DOHH2 (cell line): ENCODE measurements around the gene EGLN1.

ENCODE experiments used
- CTCF ChIP-seq: fragments of 200-600 bp; sonication (generic); IDR thresholded peaks from one replicate; pipeline ENCODE4 v1.5.1; 2014; ENCODE audit warnings: antibody characterized with exemption, mild to moderate bottlenecking, low read depth, low read length; ENCODE audit not compliant: poor library complexity, severe bottlenecking
- EZH2phosphoT487 ChIP-seq: fragments of 200-600 bp; sonication (generic); IDR thresholded peaks from 2 replicates; pipeline ENCODE4 v1.6.1; 2017; ENCODE audit warnings: borderline replicate concordance, mild to moderate bottlenecking, antibody characterized with exemption, low read length, moderate library complexity, mixed read lengths

GRCh38 chr1:231355171-231355570 is 66.9 kb downstream of the EGLN1 start:
- TF ChIP-seq CTCF (no peak), EZH2phosphoT487 (no peak)
